Hypothalamus (tissue), 51 donors: ENCODE data around the gene MLYCD.
"Not testable (repeated sequence)": the region's sequence is repeated elsewhere in the genome, so short reads cannot be mapped to it uniquely, and the experiment has no call there.

Source experiments
- DNase-seq, 51 donors: peaks; one replicate each; lab custom pipeline; 2025; lab: John Stamatoyannopoulos, UW

The MLYCD gene

GRCh38 chr16:83937922-83938885, 39.3 kb downstream of the MLYCD start:
- no peak for DNase-seq

DNA sequence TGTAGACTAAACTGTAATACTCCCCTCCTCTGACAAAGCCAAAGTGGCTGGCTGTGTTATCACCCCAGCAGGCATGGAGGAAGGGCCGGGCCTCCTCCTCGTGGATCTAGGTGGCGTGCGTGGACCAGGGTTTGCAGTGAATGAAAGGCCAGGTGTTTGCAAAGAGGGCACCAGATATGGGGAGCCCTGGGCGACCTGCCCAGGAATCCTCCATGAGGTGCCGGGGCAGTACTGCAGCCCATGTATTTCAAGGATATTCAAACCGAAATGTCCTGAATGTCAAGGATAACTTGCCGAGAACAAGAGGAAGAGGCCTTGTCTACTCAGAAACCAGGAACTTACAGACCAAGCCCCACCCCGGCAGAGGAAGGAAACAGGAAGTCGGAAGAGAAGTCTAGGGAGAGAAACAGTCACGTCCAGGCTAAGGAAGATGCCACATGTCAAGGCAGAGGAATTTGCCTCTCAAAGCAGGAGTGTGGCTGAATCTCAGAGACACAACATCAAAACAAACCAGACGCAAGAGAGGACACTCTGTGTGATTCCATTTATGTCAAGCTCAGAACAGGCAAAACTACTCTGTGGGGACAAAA, 40.4 kb downstream of the MLYCD start:
- no peak for DNase-seq

DNA sequence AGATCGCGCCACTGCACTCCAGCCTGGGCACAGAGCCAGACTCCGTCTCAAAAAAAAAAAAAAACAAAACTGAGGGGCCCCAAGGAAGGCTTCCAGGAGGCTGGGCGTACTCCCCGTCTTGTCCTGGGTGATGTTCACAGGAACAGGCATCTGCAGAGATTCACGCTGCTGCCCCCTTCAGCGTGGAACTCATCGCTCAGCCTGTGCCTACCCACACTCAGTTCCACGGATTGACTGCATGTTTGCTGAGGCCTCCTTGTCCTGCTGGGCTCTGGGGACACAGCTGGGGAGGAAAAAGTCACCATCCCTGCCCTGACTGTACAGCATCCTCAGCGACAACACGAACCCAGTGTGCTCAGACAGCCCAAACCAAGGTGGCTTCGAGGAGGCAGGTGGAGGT, 41.2 kb downstream of the MLYCD start:
- no peak for DNase-seq

- DNase-seq: no peak
Observed at GRCh38 chr16:83940630-83941378, 41.9 kb downstream of the MLYCD start.

- DNase-seq: not testable (repeated sequence)
Observed at GRCh38 chr16:83941546-83941945, 42.6 kb downstream of the MLYCD start.

DNA sequence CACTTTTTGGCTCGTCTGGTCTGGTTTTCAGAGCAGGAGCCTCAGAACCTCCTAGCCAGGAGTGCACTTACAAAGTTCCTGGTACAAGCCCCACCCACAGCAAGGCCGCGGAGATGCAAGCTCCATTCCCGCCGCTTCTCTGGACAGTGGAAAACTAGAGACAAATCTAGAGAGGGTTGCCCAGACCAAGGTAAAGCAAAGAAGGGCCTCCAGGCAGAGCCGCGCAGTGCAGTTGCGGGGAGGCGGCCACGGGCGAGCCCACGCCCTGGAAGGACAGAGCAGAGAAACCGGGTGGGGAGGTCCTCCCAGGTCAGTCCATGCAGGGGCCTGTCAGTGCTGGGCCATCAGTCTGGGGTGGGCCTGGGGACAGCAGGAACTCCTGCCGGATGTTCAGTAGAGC, 43.2 kb downstream of the MLYCD start:
- DNase-seq: no peak

DNA sequence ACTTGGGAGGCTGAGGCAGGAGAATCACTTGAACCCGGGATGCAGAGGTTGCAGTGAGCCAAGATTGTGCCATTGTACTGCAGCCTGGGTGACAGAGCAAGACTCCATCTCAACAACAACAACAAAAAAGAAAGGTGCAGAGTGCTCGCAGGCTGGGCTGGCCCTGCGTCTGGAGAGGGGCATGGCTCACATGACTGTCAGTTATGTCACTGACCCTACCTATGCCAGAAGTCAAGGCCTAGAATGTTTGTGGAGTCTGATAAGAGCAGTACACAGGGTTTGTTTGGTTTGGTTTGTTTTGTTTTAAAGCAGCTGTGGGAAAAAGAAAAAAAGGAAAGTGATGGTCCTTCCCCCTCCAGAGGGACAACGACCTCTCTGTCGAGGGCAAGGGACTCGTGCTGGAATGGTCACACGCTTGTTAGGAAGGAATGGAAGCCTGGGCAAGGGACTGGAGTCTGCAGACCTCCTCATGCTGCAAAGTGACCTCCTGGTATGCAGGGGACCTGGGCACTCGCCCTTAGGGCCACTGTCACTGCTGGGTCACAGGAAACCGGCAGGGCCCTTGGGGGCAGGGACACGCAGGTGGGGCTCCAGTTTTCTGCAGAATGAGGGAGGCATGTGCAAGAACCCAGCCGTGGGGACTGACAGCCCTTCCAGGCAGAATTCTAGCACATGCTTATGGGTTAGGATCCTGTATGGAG, 44.0 kb downstream of the MLYCD start:
- DNase-seq: no peak

DNA sequence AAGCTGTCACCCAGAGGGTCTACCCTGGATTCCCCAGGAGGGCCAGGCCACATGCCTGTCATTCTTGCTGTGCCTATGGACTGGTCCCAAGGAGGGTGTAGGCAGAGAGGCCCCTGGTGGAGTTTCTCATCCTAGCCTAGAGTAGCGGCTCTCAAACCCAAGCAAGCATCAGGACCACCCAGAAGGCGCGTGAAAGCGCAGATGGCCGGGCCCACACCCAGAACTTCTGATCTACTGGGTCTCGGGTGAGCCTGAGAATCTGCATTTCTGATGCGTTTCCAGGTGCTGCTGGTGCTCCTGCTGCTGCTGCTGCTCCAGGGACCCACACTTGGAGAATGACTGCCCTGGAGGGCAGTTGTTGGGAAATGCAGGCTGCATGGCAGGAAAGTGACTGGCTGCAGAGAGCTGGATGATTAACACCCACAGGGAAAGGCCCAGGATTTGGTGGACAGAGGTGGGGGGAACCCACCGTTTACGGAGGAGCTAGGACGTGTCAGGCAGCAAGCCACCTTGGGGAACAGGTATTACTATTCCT, 44.7 kb downstream of the MLYCD start:
- DNase-seq: no peak

DNA sequence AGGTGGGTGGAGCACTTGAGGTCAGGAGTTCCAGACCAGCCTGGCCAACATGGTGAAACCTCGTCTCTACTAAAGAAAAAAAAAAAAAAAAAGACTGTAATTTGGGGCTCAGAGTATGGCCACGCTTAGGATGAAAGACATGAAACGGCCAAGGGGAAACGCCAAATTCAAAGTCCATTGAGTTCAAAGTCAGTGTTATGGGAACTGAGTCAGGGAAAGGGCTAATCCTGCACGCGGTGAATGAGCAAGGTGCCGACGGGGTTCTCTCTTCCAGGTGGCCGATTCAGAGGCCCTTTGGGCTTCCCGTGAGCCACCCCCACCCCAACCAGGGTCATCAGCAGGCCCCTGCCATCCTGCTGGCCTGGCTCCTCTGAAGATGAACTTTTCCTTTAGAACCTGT, 46.7 kb downstream of the MLYCD start:
- DNase-seq: no peak

- DNase-seq: no peak
Observed at GRCh38 chr16:83946154-83946780, 47.4 kb downstream of the MLYCD start.

GRCh38 chr16:83946781-83947566, 48.1 kb downstream of the MLYCD start:
- no peak for DNase-seq

GRCh38 chr16:83947642-83948234, 48.8 kb downstream of the MLYCD start:
- DNase-seq: no peak

DNA sequence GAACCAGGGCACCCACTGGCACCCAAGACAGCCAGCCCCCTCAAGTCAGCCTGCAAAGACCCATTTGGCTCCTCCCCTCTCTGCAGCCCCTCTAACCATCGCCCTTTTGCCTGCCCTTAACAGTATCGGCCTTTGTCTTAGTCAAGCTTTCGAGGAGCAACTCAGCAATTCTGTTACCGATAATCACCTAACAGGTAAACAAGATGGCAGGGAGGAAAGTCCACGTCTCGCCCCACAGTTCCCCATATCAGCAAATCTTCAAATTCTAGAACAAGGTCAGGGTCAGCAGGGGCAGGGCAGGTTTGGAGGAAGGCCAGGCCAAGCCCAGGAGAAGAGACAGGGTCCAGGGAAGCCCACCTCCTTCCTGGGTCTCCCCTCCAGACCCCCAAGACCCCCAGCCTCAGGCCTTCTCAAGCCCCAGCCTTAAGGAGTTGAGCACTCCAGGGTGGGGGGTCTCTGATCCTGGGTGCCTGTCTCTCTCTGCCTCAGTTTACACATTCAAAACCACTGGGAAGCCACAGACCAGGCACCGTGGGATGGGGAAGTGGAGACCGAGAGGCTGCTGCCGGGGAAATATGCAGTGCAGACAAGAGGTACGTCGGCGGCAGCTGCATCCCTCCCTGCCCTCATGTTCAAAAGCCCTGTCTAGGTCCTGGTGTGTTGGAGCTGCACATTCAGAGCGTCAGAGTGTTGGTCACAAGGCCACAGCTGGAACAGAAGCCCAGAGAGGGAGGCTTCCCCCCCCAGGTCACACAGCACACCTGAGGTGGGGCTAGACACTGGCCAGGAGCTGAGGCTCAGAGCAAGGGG, 50.2 kb downstream of the MLYCD start:
- DNase-seq: no peak

DNA sequence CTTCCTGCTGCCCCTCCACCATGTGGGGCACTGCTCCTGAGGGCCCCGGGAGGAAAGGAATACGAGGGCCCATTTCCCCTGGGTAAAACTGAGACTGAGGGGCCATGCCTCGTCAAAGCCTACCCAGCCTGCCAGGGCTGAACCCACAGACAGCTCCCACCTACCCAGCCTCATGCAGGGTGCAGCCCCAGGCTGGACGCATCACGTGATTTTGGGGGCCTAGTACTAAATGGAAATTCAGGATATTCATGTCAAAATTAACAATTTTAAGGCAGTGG, 50.7 kb downstream of the MLYCD start:
- no peak for DNase-seq

- DNase-seq: not testable (repeated sequence)
Observed at GRCh38 chr16:83950862-83951399, 52.0 kb downstream of the MLYCD start.

DNA sequence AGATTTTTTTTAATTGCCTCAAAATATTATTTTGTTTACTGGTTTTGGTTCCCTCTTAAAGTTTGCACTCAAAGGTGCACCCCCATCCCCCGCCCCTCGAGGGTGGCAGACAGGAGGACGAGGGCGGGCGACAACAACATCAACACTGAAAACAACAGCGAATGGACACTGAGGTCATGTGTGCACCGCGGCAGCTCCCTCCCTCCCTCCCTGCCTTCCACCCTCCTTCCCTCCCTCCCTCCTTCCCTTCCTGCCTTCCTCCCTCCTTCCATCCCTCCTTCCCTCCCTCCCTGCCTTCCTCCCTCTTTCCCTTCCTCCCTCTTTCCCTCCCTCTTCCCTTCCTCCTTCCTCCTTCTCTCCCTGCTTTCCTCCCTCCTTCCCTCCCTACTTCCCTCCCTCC, 52.6 kb downstream of the MLYCD start:
- DNase-seq: peak in 5 of 51 donors; percentile 12 to 46 (median 18)

DNA sequence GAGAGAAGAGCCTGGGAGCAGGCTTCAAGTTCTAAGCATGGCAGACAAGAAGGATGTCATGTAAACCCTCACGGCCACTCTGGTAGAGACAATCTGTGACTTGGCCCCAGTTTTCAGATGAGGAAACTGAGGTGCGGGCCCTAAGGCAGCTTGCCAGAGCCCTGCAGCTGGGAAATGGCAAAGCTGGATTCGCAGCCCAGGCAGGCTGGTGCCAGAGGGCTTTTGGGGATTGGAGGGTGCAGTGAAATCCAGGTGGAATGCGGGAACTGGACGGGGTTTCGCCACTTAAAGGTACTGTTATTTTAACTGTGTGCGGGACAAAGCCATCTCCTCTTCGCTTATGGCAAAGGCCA, 53.6 kb downstream of the MLYCD start:
- DNase-seq: peak in 2 of 51 donors; percentile 11 to 47
